K562 (cell line): Measurements from ENCODE around the gene CCDC187. TPM values are rescaled to one million over a fixed set of nuclear protein-coding genes. Genes with fewer than 3 reads are reported as not detected.

Experiments used
- ARID2 ChIP-seq: fragments of 450-650 bp; IDR thresholded peaks from 2 replicates; pipeline ENCODE4 v1.6.1; 2017; ENCODE audit warnings: antibody characterized with exemption, mild to moderate bottlenecking
- CEBPB ChIP-seq: fragments of 450-650 bp; IDR thresholded peaks from 2 replicates; pipeline ENCODE4 v1.6.1; 2016; ENCODE audit warnings: missing genetic modification characterization, missing compliant biosample characterization
- CREM ChIP-seq: IDR thresholded peaks from 2 replicates; pipeline ENCODE4 v1.6.1; 2014; ENCODE audit warnings: antibody characterized with exemption, low read depth
- ETV6 ChIP-seq, 3 experiments: fragments of 150-350 bp in 1 of 3; sonication (generic) in 1 of 3; formaldehyde crosslinking in 1 of 3; IDR thresholded peaks; 2 replicates each; pipeline versions ENCODE4 v1.6.1 to v1.8.0; 2014 to 2022; ENCODE audit warnings: borderline replicate concordance in 2 of 3, low read depth in 2 of 3, antibody characterized with exemption in 1 of 3, low read length in 1 of 3, mild to moderate bottlenecking in 1 of 3, missing genetic modification reagents in 1 of 3
- FOXP4 ChIP-seq: sonication (generic); formaldehyde crosslinking; IDR thresholded peaks from 2 replicates; pipeline ENCODE4 v1.8.0; 2022; ENCODE audit warnings: mild to moderate bottlenecking, missing genetic modification reagents, borderline replicate concordance
- JUN ChIP-seq, 2 experiments: sonication (generic) in 1 of 2; formaldehyde crosslinking in 1 of 2; IDR thresholded peaks; 2 replicates each; pipeline versions ENCODE4 v1.6.1 to v1.8.0; 2012 to 2022; ENCODE audit warnings: borderline replicate concordance in 2 of 2, mild to moderate bottlenecking in 2 of 2, improper control_type of control experiment in 1 of 2, low read depth in 1 of 2, low read length in 1 of 2, missing genetic modification reagents in 1 of 2
- KDM4B ChIP-seq, 2 experiments: fragments of 450-650 bp in 1 of 2; sonication (generic) in 1 of 2; IDR thresholded peaks; 2 replicates each; pipeline ENCODE4 v1.6.1; 2016 to 2017; ENCODE audit warnings: borderline replicate concordance in 2 of 2, antibody characterized with exemption in 1 of 2, low read depth in 1 of 2, mild to moderate bottlenecking in 1 of 2
- MEF2D ChIP-seq: conservative IDR thresholded peaks from 2 replicates; pipeline ENCODE4 v1.6.1; 2016; ENCODE audit warnings: low read depth, missing genetic modification characterization, missing compliant biosample characterization
- NEUROD1 ChIP-seq: fragments of 150-350 bp; IDR thresholded peaks from 2 replicates; pipeline ENCODE4 v1.6.1; 2014; ENCODE audit warnings: borderline replicate concordance, low read length, low read depth; ENCODE audit not compliant: partially characterized antibody
- NFE2L1 ChIP-seq: fragments of 450-650 bp; IDR thresholded peaks from 2 replicates; pipeline ENCODE4 v1.6.1; 2016; ENCODE audit warnings: missing genetic modification characterization, low read depth, mild to moderate bottlenecking, missing compliant biosample characterization, moderate library complexity, borderline replicate concordance
- RBM15 ChIP-seq: fragments of 200-400 bp; formaldehyde crosslinking; IDR thresholded peaks from 2 replicates; pipeline ENCODE4 v1.6.1; 2018; ENCODE audit warnings: mild to moderate bottlenecking, low read length, moderate library complexity; ENCODE audit not compliant: insufficient read depth
- SAFB ChIP-seq: fragments of 200-400 bp; formaldehyde crosslinking; IDR thresholded peaks from 2 replicates; pipeline ENCODE4 v1.6.1; 2017; ENCODE audit warnings: low read depth, low read length, borderline replicate concordance
- STAT5A ChIP-seq: IDR thresholded peaks from 2 replicates; pipeline ENCODE4 v1.6.1; 2012; ENCODE audit warnings: low read length, inconsistent platforms, borderline replicate concordance
- TEAD1 ChIP-seq, 2 experiments: fragments of 450-650 bp in 1 of 2; sonication (generic) in 1 of 2; formaldehyde crosslinking; IDR thresholded peaks; 2 replicates each; pipeline versions ENCODE4 v1.4.0 to v1.8.0; 2020 to 2022; ENCODE audit warnings: mild to moderate bottlenecking in 2 of 2, missing genetic modification reagents in 1 of 2
- ZBTB33 ChIP-seq: sonication (generic); formaldehyde crosslinking; IDR thresholded peaks from 2 replicates; pipeline ENCODE4 v1.8.1; 2023; ENCODE audit warnings: mild to moderate bottlenecking, missing genetic modification reagents
- ZBTB9 ChIP-seq: fragments of 450-650 bp; formaldehyde crosslinking; IDR thresholded peaks from 2 replicates; pipeline ENCODE4 v1.4.0; 2020; ENCODE audit warnings: mild to moderate bottlenecking, moderate library complexity
- ZNF395 ChIP-seq: fragments of 200-800 bp; sonication (Bioruptor generic); IDR thresholded peaks from 2 replicates; pipeline ENCODE4 v1.6.1; 2017; ENCODE audit warnings: missing genetic modification characterization, missing compliant biosample characterization
- polyA plus RNA-seq, 8 experiments: library from polyadenylated mRNA; depleted of rRNA in 4 of 8; stranded (reverse) in 5 of 8; unstranded in 3 of 8; fragments of >200 nt; fragmentation: Nextera tagmentation in 2 of 8; fragmentation: Illumina TruSeq in 1 of 8; extraction: Ambion mirVana in 2 of 8; extraction: Trizol in 1 of 8; gene quantifications; 2 replicates each; pipeline versions ENCODE4 v1.2.1 to v1.2.3, GENCODE V29; 2011 to 2014; ENCODE audit warnings: inconsistent platforms in 1 of 8, missing spikeins in 1 of 8
- total RNA-seq, 7 experiments: library from RNA; depleted of rRNA in 6 of 7; stranded (reverse); fragments of >200 nt in 6 of 7; fragmentation: Illumina TruSeq in 2 of 7; extraction: Trizol in 2 of 7; gene quantifications; 2 replicates each; pipeline versions ENCODE4 v1.2.1 to v1.2.3, GENCODE V29; 2011 to 2021; ENCODE audit warnings: low replicate concordance in 1 of 7

The CCDC187 gene
- total and polyA plus RNA-seq, 9 of the 15 experiments (the other 6 are each of a cell fraction or from before 2014, with no cell fraction given): not detected

GRCh38 chr9:136206602-136207275 lies 97.2 kb downstream of the CCDC187 start (continued):
- TF ChIP-seq ZNF395 (CRISPR knock-in tag): peak; percentile 97
- TF ChIP-seq ARID2: no peak
- TF ChIP-seq ZBTB9 (CRISPR knock-in tag): peak; percentile 47; the same call in 1 of the 2 replicates
- no peak for TF ChIP-seq SAFB
- TF ChIP-seq KDM4B (IDR thresholded peaks at IDR 0.05; ENCODE audit: borderline replicate concordance in 2 of 2, low read depth in 1 of 2): no peak; a peak in 1 of 4 replicates
- TF ChIP-seq MEF2D (tag): peak; percentile 79
- peak; percentile 57 for TF ChIP-seq CREM
- TF ChIP-seq CEBPB (tag): peak; percentile 68
- no peak for TF ChIP-seq ETV6 (IDR thresholded peaks at IDR 0.05; ENCODE audit: borderline replicate concordance in 1 of 2, low read depth in 2 of 2, low read length in 1 of 2)
- no peak for TF ChIP-seq ETV6 (CRISPR knock-in tag; IDR thresholded peaks at IDR 0.05; ENCODE audit: borderline replicate concordance)
- TF ChIP-seq ZBTB33 (CRISPR knock-in tag): peak; percentile 87
- TF ChIP-seq JUN (IDR thresholded peaks at IDR 0.05; ENCODE audit: borderline replicate concordance, low read depth, low read length): peak; percentile 83
- TF ChIP-seq JUN (CRISPR knock-in tag; IDR thresholded peaks at IDR 0.05; ENCODE audit: borderline replicate concordance): peak; percentile 100
- TF ChIP-seq RBM15: no peak
- TF ChIP-seq STAT5A: no peak
- no peak for TF ChIP-seq NFE2L1 (tag)
- TF ChIP-seq FOXP4 (CRISPR knock-in tag): no peak
- peak; percentile 58 for TF ChIP-seq NEUROD1
- 0 out of 4 replicates have a peak, but pooled peaks of 1 of the 2 experiments have one; percentile 31 for TF ChIP-seq TEAD1 (CRISPR knock-in tag; IDR thresholded peaks at IDR 0.05)
